H1 (cell line): ENCODE results near the gene MVP. TPM values are rescaled to one million over a fixed set of nuclear protein-coding genes. Genes with fewer than 3 reads are reported as not detected.

Experiments
- CTCF ChIA-PET: fragments of 300-600 bp; sonication (Branson Sonifier 250); formaldehyde crosslinking; loops from one replicate; lab custom pipeline; 2021; ENCODE audit not compliant: partially characterized antibody; lab: Charles Lee
- POLR2A ChIA-PET: fragments of 300-600 bp; sonication (Branson Sonifier 250); formaldehyde crosslinking; loops from one replicate; lab custom pipeline; 2021; ENCODE audit warnings: inconsistent platforms; ENCODE audit not compliant: partially characterized antibody; lab: Charles Lee
- DNase-seq, 2 experiments: peaks; one replicate each; pipeline versions ENCODE4 v3.0.0 to v3.0.0-alpha.2; 2010 to 2022; ENCODE audit warnings: low spot score in 2 of 2, low read depth in 1 of 2, mixed read lengths in 1 of 2
- FAIRE-seq: peaks from 2 replicates; lab custom pipeline; 2011; peaks lifted over from hg19 to GRCh38; lab: Jason Lieb, UNC
- H2AFZ ChIP-seq: 2 replicates; pipeline ENCODE4 v1.8.1; 2012; ENCODE audit warnings: low read length, inconsistent platforms
- H2AK5ac ChIP-seq: 2 replicates; pipeline ENCODE4 v1.6.1; 2013; ENCODE audit warnings: low read depth, low read length
- H2BK120ac ChIP-seq: replicated peaks from 2 replicates; pipeline ENCODE3; 2013; ENCODE audit warnings: low read depth, low read length, inconsistent platforms
- H2BK12ac ChIP-seq: 2 replicates; pipeline ENCODE4 v1.6.1; 2013; ENCODE audit warnings: low read depth, low read length
- H2BK15ac ChIP-seq: 2 replicates; pipeline ENCODE4 v1.6.1; 2013; ENCODE audit warnings: low read length
- H2BK20ac ChIP-seq: 2 replicates; pipeline ENCODE4 v1.6.1; 2013; ENCODE audit warnings: low read length
- H2BK5ac ChIP-seq: 2 replicates; pipeline ENCODE4 v1.6.1; 2013; ENCODE audit warnings: low read depth, low read length
- H3K14ac ChIP-seq: 2 replicates; pipeline ENCODE4 v1.6.1; 2013; ENCODE audit warnings: inconsistent platforms; ENCODE audit not compliant: insufficient read length
- H3K18ac ChIP-seq: 2 replicates; pipeline ENCODE4 v1.6.1; 2013; ENCODE audit warnings: low read length; ENCODE audit errors: extremely low read depth
- H3K23ac ChIP-seq: 2 replicates; pipeline ENCODE4 v1.6.1; 2013; ENCODE audit warnings: inconsistent platforms; ENCODE audit not compliant: insufficient read length
- H3K23me2 ChIP-seq: 2 replicates; pipeline ENCODE4 v1.6.1; 2013; ENCODE audit warnings: low read depth, low read length
- H3K27ac ChIP-seq: 2 replicates; pipeline ENCODE4 v1.6.1; 2011; ENCODE audit warnings: low read depth, low read length, inconsistent platforms
- H3K27me3 ChIP-seq, 4 experiments: replicated peaks in 1 of 4; 1 replicate in 1 of 4; 2 replicates in 3 of 4; pipeline versions ENCODE4 v1.6.1 to v1.8.1; 2011 to 2013; ENCODE audit warnings: low read length in 3 of 4, mild to moderate bottlenecking in 3 of 4, inconsistent platforms in 2 of 4, mixed read lengths in 2 of 4, moderate library complexity in 1 of 4; ENCODE audit not compliant: control insufficient read depth in 3 of 4, insufficient read depth in 3 of 4; ENCODE audit errors: extremely low read depth in 1 of 4
- H3K36me3 ChIP-seq, 4 experiments: 2 replicates each; pipeline versions ENCODE4 v1.6.1 to v1.8.1; 2011 to 2013; ENCODE audit warnings: mild to moderate bottlenecking in 4 of 4, low read length in 3 of 4, moderate library complexity in 2 of 4, control low read depth in 1 of 4, inconsistent platforms in 1 of 4; ENCODE audit not compliant: insufficient read depth in 4 of 4, control insufficient read depth in 2 of 4
- H3K4ac ChIP-seq: replicated peaks from 2 replicates; pipeline ENCODE3; 2013; ENCODE audit warnings: low read length, low read depth, mixed read lengths, inconsistent platforms; ENCODE audit not compliant: insufficient read length
- H3K4me1 ChIP-seq, 4 experiments: replicated peaks in 1 of 4; 1 replicate in 1 of 4; 2 replicates in 3 of 4; pipeline versions ENCODE4 v1.6.1 to v1.8.1; 2011 to 2013; ENCODE audit warnings: low read length in 3 of 4, inconsistent platforms in 2 of 4, mixed read lengths in 1 of 4; ENCODE audit not compliant: insufficient read depth in 4 of 4, control insufficient read depth in 3 of 4
- H3K4me2 ChIP-seq, 2 experiments: 2 replicates each; pipeline versions ENCODE4 v1.6.1 to v1.8.1; 2011 to 2013; ENCODE audit warnings: low read depth in 2 of 2, low read length in 2 of 2, control low read depth in 1 of 2, inconsistent platforms in 1 of 2, mild to moderate bottlenecking in 1 of 2; ENCODE audit not compliant: insufficient read depth in 1 of 2
- H3K4me3 ChIP-seq, 4 experiments: fragments of 200-600, 300-600 bp in 1 of 4; sonication (generic), shearing (Covaris generic), sonication (Bioruptor Twin) in 1 of 4; 2 replicates each; pipeline versions ENCODE4 v1.5.1 to v1.8.1; 2011 to 2016; ENCODE audit warnings: low read length in 4 of 4, low read depth in 3 of 4, control low read depth in 2 of 4, inconsistent platforms in 2 of 4, mild to moderate bottlenecking in 2 of 4, mixed read lengths in 1 of 4, moderate library complexity in 1 of 4; ENCODE audit not compliant: insufficient read depth in 2 of 4; ENCODE audit errors: extremely low read depth in 1 of 4
- H3K56ac ChIP-seq: replicated peaks from 2 replicates; pipeline ENCODE3; 2013; ENCODE audit warnings: low read depth, mild to moderate bottlenecking, mixed read lengths, low read length, inconsistent platforms; ENCODE audit not compliant: insufficient read length
- H3K79me1 ChIP-seq: 2 replicates; pipeline ENCODE4 v1.6.1; 2013; ENCODE audit warnings: low read depth, low read length, control low read depth
- H3K79me2 ChIP-seq, 2 experiments: 2 replicates each; pipeline versions ENCODE4 v1.6.1 to v1.8.1; 2012 to 2013; ENCODE audit warnings: low read length in 2 of 2, mild to moderate bottlenecking in 2 of 2, inconsistent platforms in 1 of 2; ENCODE audit not compliant: insufficient read depth in 2 of 2, control insufficient read depth in 1 of 2
- H3K9ac ChIP-seq, 4 experiments: replicated peaks in 1 of 4; 1 replicate in 1 of 4; 2 replicates in 3 of 4; pipeline versions ENCODE4 v1.6.1 to v1.8.1; 2011 to 2013; ENCODE audit warnings: low read depth in 3 of 4, low read length in 3 of 4, control low read depth in 2 of 4, mild to moderate bottlenecking in 2 of 4, moderate library complexity in 2 of 4, inconsistent platforms in 1 of 4; ENCODE audit errors: extremely low read depth in 1 of 4
- H3K9me3 ChIP-seq, 2 experiments: 2 replicates each; pipeline versions ENCODE4 v1.6.1 to v1.8.1; 2012 to 2013; ENCODE audit warnings: mild to moderate bottlenecking in 2 of 2, moderate library complexity in 2 of 2, control low read depth in 1 of 2, inconsistent platforms in 1 of 2, low read depth in 1 of 2, low read length in 1 of 2, mixed read lengths in 1 of 2; ENCODE audit not compliant: insufficient read depth in 2 of 2
- H4K20me1 ChIP-seq, 2 experiments: replicated peaks in 1 of 2; 2 replicates each; pipeline versions ENCODE3 to v1.8.1; 2011 to 2013; ENCODE audit warnings: inconsistent platforms in 2 of 2, low read length in 2 of 2, mild to moderate bottlenecking in 1 of 2; ENCODE audit not compliant: insufficient read depth in 2 of 2, control insufficient read depth in 1 of 2
- H4K5ac ChIP-seq: 2 replicates; pipeline ENCODE4 v1.6.1; 2013; ENCODE audit warnings: low read length, low read depth, mixed read lengths, inconsistent platforms; ENCODE audit not compliant: insufficient read length
- H4K8ac ChIP-seq: 2 replicates; pipeline ENCODE4 v1.8.0; 2013; ENCODE audit warnings: mild to moderate bottlenecking, moderate library complexity, low read length, inconsistent platforms; ENCODE audit not compliant: insufficient read depth; ENCODE audit errors: extremely low read depth
- H4K91ac ChIP-seq: replicated peaks from 2 replicates; pipeline ENCODE3; 2013; ENCODE audit warnings: low read length, mixed read lengths, inconsistent platforms; ENCODE audit not compliant: insufficient read length
- ATF3 ChIP-seq: IDR thresholded peaks from 2 replicates; pipeline ENCODE4 v1.6.1; 2011; ENCODE audit warnings: low read depth, mild to moderate bottlenecking, low read length; ENCODE audit not compliant: insufficient read depth
- BACH1 ChIP-seq: IDR thresholded peaks from 2 replicates; pipeline ENCODE4 v1.6.1; 2012; ENCODE audit warnings: low read length, improper control_type of control experiment
- EP300 ChIP-seq, 2 experiments: IDR thresholded peaks; 1 replicate in 1 of 2; 2 replicates in 1 of 2; pipeline ENCODE4 v1.6.1; 2011 to 2012; ENCODE audit warnings: low read depth in 2 of 2, low read length in 2 of 2, mild to moderate bottlenecking in 2 of 2, borderline replicate concordance in 1 of 2, inconsistent platforms in 1 of 2, moderate library complexity in 1 of 2
- MAFK ChIP-seq: IDR thresholded peaks from 2 replicates; pipeline ENCODE4 v1.6.1; 2012; ENCODE audit warnings: low read depth, mild to moderate bottlenecking, improper control_type of control experiment, low read length
- MAX ChIP-seq: IDR thresholded peaks from 2 replicates; pipeline ENCODE4 v1.6.1; 2012; ENCODE audit warnings: inconsistent platforms
- WGBS, 2 experiments: shearing (Covaris generic) in 1 of 2; methylation state at CpG; one replicate each; pipeline versions ENCODE4 v1.1.6 to v1.1.7; 2013 to 2015; ENCODE audit warnings: low lambda C conversion rate in 2 of 2, mixed read lengths in 2 of 2, inconsistent platforms in 1 of 2, low coverage in 1 of 2, missing lambda C conversion rate in 1 of 2; ENCODE audit not compliant: insufficient replicate concordance in 2 of 2, insufficient coverage in 1 of 2, insufficient read length in 1 of 2; ENCODE audit errors: extremely low coverage in 1 of 2, missing lambda C conversion rate in 1 of 2; 5-methylcytosine and 5-hydroxymethylcytosine counted together
- polyA plus RNA-seq, 7 experiments: library from polyadenylated mRNA; depleted of rRNA in 3 of 7; stranded (reverse) in 5 of 7; unstranded in 2 of 7; fragments of >200 nt in 5 of 7; fragments of 200-250 nt in 2 of 7; gene quantifications; 1 replicate in 5 of 7; 2 replicates in 1 of 7; 4 replicates in 1 of 7; pipeline versions ENCODE4 v1.2.1 to v1.2.3, GENCODE V29; 2011 to 2013; ENCODE audit warnings: missing spikeins in 2 of 7, mixed read lengths in 2 of 7
- total RNA-seq: library from RNA; stranded (reverse); fragmentation: NEBNext Ultra II Directional; extraction: Animal tissue kit (Norgen Biotek cat#: 25700); gene quantifications from 2 replicates; pipeline ENCODE4 v1.2.1, GENCODE V29; 2021

Gene MVP
- total and polyA plus RNA-seq, 2 of the 8 experiments (the other 6 are each of a cell fraction or from before 2014, with no cell fraction given), result 1.9 TPM

DNA sequence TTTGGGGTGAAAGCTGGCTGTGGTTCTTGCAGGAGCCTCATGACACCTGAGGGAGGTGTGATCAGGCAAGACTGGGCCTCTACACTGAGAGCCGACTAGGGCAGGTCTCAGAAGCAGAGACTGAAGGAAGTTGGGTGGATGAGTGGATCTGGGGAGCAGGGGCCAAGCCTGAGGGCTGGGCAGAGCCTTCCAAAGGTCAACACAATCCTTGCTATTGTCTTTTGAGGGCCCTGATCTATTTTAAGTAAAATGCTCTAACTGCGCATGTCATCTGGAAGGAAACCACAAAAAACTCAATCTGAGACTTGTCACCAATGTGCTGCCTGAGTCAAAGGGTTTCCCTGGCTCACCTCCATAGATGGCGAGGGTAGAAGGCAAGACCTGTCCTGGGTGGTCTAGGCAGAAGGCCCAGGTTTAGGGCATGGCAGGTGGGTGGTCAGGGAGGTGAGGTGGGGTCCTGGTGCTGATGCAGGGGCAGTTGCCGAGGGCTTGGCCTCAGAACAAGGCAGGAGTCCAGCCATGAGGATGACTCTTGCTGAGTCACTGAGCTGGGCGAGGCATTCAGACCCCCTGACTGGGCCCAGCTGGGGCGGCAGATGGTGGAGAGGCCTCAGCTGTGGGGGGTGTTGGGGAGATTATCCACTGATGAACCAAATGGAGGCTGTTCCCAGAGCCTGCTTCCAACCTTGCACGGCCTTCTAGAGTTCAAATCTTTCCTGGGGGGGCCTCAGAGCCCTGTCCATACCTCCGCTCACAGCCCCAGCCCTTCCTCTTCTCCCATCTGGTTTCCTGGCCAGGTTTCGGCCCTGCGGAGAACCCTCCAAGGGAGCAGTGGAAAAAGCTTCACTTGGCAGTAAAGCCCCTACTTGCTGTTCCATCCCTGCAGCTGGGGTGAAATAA, 5.1 kb downstream of the MVP start:
- Histone ChIP-seq H2BK20ac (no peak overlapping the region), H3K56ac (no peak overlapping the region), H4K91ac (no peak overlapping the region), H3K23me2 (no peaks in the 10 kb centered on the region; the same call in none of the 2 replicates), H3K18ac (peak overlapping the region; percentile 66; the same call in 1 of the 2 replicates), H2BK12ac (peak overlapping the region; percentile 87; the same call in 1 of the 2 replicates), H3K27ac (no peak overlapping the region; the same call in 1 of the 2 replicates), H3K14ac (no peak overlapping the region), H3K9me3 (no peaks in the 10 kb centered on the region), H3K36me3 (no peaks in the 10 kb centered on the region; a peak in 2 of 8 replicates), H4K8ac (no peak overlapping the region), H4K5ac (peak overlapping the region; percentile 57), H2BK15ac (peak overlapping the region; percentile 88; the same call in 1 of the 2 replicates), H3K79me2 (no peaks in the 10 kb centered on the region), H2AFZ (no peak overlapping the region), H3K79me1 (peaks cover 5% of the 10 kb centered on the region; the same call in 1 of the 2 replicates), H3K27me3 (0 out of 7 replicates have a peak, but pooled peaks cover 0 to 3% (median 0%) of the 10 kb centered on the region in 4 experiments), H3K9ac (no peak overlapping the region; a peak in 1 of 7 replicates), H3K4me3 (no peak overlapping the region), H3K4ac (no peak overlapping the region), H2BK5ac (peak overlapping the region; percentile 71), H4K20me1 (no peaks in the 10 kb centered on the region), H3K4me1 (peaks cover 0 to 8% (median 3%) of the 10 kb centered on the region in 4 experiments; a peak in 5 of 7 replicates), H3K4me2 (no peak overlapping the region), H3K23ac (no peak overlapping the region), H2BK120ac (no peak overlapping the region), H2AK5ac (peak overlapping the region; percentile 82; the same call in 1 of the 2 replicates)
- no peak for FAIRE-seq
- DNase-seq, result no peak
- ChIA-PET POLR2A (interaction anchor here (0.5 to 16.6 kb wide), 16 partner anchors 8 to 181 kb away, joined by 3 to 167 read pairs (median 4); partner anchors contain the start of gene PAGR1), CTCF (interaction anchor here (1.0 to 17.5 kb wide), 6 partner anchors 7 to 230 kb away, joined by 3 to 212 read pairs (median 4); partner anchors contain the start of gene PAGR1)
- 84% methylated on average over 10 of the region's 10 CpGs; no CpG with 5 or more reads in 1 of the 2 experiments for WGBS, 2 experiments
- TF ChIP-seq BACH1, result peak; percentile 54
- TF ChIP-seq EP300 (IDR thresholded peaks at IDR 0.05; ENCODE audit: borderline replicate concordance in 1 of 2, low read depth in 2 of 2, low read length in 2 of 2), result no peak
- TF ChIP-seq MAX, result 0 out of 2 replicates have a peak, but pooled peaks have one; percentile 16
- no peak for TF ChIP-seq ATF3
- TF ChIP-seq MAFK, result peak; percentile 55; the same call in 1 of the 2 replicates
